OCI-LY3 (cell line): ENCODE results near the gene TRDN.
"Not testable (repeated sequence)": the region's sequence is repeated elsewhere in the genome, so short reads cannot be mapped to it uniquely, and the experiment has no call there.

Experiments used
- H2AFZ ChIP-seq: fragments of 200-600, 300-600 bp; shearing (Covaris generic); 2 replicates; pipeline ENCODE4 v1.6.0; 2014; ENCODE audit warnings: antibody characterized with exemption, low read depth, low read length
- H3K27ac ChIP-seq: fragments of 200-600, 300-600 bp; sonication (generic); 2 replicates; pipeline ENCODE4 v1.5.1; 2014; ENCODE audit warnings: mild to moderate bottlenecking, low read length, moderate library complexity, mixed read lengths
- H3K27me3 ChIP-seq: fragments of 200-600, 300-600 bp; sonication (generic); 2 replicates; pipeline ENCODE4 v1.6.1; 2014; ENCODE audit warnings: low read depth, low read length, mixed read lengths
- H3K36me3 ChIP-seq: fragments of 200-600, 300-600 bp; sonication (generic); replicated peaks from 2 replicates; pipeline ENCODE3; 2014; ENCODE audit warnings: low read depth, low read length, mixed read lengths
- H3K4me1 ChIP-seq: fragments of 300-600, 200-600 bp; sonication (generic); 2 replicates; pipeline ENCODE4 v1.6.1; 2014; ENCODE audit warnings: low read length, mixed read lengths
- H3K4me2 ChIP-seq: fragments of 200-600, 300-600 bp; sonication (generic); 2 replicates; pipeline ENCODE4 v1.6.1; 2014; ENCODE audit warnings: low read length, mixed read lengths
- H3K4me3 ChIP-seq: fragments of 300-600, 200-600 bp; sonication (generic); 2 replicates; pipeline ENCODE4 v1.5.1; 2014; ENCODE audit warnings: antibody characterized with exemption, mild to moderate bottlenecking, low read length, moderate library complexity
- H3K79me2 ChIP-seq: fragments of 300-600, 200-600 bp; shearing (Covaris generic); 2 replicates; pipeline ENCODE4 v1.6.1; 2014; ENCODE audit warnings: mild to moderate bottlenecking, low read length, mixed read lengths
- H3K9ac ChIP-seq: fragments of 300-600, 200-600 bp; shearing (Covaris generic); 2 replicates; pipeline ENCODE4 v1.6.0; 2014; ENCODE audit warnings: mild to moderate bottlenecking, low read length, moderate library complexity
- H3K9me3 ChIP-seq: fragments of 200-600, 300-600 bp; shearing (Covaris generic); 2 replicates; pipeline ENCODE4 v1.6.1; 2014; ENCODE audit warnings: low read length, mixed read lengths; ENCODE audit not compliant: insufficient read depth
- H4K20me1 ChIP-seq: fragments of 200-600, 300-600 bp; sonication (generic); 2 replicates; pipeline ENCODE4 v1.6.1; 2016; ENCODE audit warnings: low read length, mixed read lengths; ENCODE audit not compliant: insufficient read depth
- CTCF ChIP-seq: fragments of 200-600, 300-600 bp; sonication (generic); IDR thresholded peaks from 2 replicates; pipeline ENCODE4 v1.5.1; 2014; ENCODE audit warnings: antibody characterized with exemption, low read length, low read depth
- EZH2phosphoT487 ChIP-seq: fragments of 200-600 bp; shearing (Covaris generic); IDR thresholded peaks from 2 replicates; pipeline ENCODE4 v1.6.1; 2018; ENCODE audit warnings: antibody characterized with exemption, mixed run types, low read depth

TRDN gene

GRCh38 chr6:123587838-123588545 lies 48.8 kb downstream of the TRDN start:
- Histone ChIP-seq H3K27me3 (no peaks in the 10 kb centered on the region), H3K4me3 (no peak overlapping the region), H3K4me2 (no peak overlapping the region), H3K79me2 (no peaks in the 10 kb centered on the region), H2AFZ (no peak overlapping the region), H3K27ac (no peak overlapping the region), H3K9ac (no peak overlapping the region), H4K20me1 (no peaks in the 10 kb centered on the region), H3K4me1 (no peaks in the 10 kb centered on the region), H3K9me3 (no peaks in the 10 kb centered on the region), H3K36me3 (no peaks in the 10 kb centered on the region)
- TF ChIP-seq CTCF (no peak), EZH2phosphoT487 (no peak)

- H3K27ac ChIP-seq, H3K79me2 ChIP-seq, H3K9ac ChIP-seq, H3K4me2 ChIP-seq, H3K9me3 ChIP-seq, H4K20me1 ChIP-seq, H2AFZ ChIP-seq, H3K4me3 ChIP-seq, H3K27me3 ChIP-seq, H3K36me3 ChIP-seq, H3K4me1 ChIP-seq: not testable (repeated sequence)
Observed at GRCh38 chr6:123587407-123587806, 49.3 kb downstream of the TRDN start.

GRCh38 chr6:123580331-123580730 lies 56.4 kb downstream of the TRDN start:
- no peaks in the 10 kb centered on the region for H3K36me3 ChIP-seq
- H3K4me2 ChIP-seq = no peak overlapping the region
- no peak overlapping the region for H3K4me3 ChIP-seq
- H3K4me1 ChIP-seq = no peaks in the 10 kb centered on the region
- H3K9me3 ChIP-seq = no peaks in the 10 kb centered on the region
- H3K9ac ChIP-seq = no peak overlapping the region
- no peak overlapping the region for H2AFZ ChIP-seq
- H4K20me1 ChIP-seq = no peaks in the 10 kb centered on the region
- no peak overlapping the region for H3K27ac ChIP-seq
- TF ChIP-seq EZH2phosphoT487 (no peak), CTCF (no peak)
- no peaks in the 10 kb centered on the region for H3K79me2 ChIP-seq
- H3K27me3 ChIP-seq = no peaks in the 10 kb centered on the region

GRCh38 chr6:123575188-123575587 lies 61.6 kb downstream of the TRDN start:
- Histone ChIP-seq H3K4me3 (no peak overlapping the region), H3K27ac (no peak overlapping the region), H3K9ac (no peak overlapping the region), H3K79me2 (no peaks in the 10 kb centered on the region), H2AFZ (no peak overlapping the region), H3K4me2 (no peak overlapping the region), H3K9me3 (no peaks in the 10 kb centered on the region), H4K20me1 (no peaks in the 10 kb centered on the region), H3K4me1 (no peaks in the 10 kb centered on the region), H3K27me3 (no peaks in the 10 kb centered on the region), H3K36me3 (no peaks in the 10 kb centered on the region)
- TF ChIP-seq EZH2phosphoT487 (no peak), CTCF (no peak)
